A673 (cell line): ENCODE measurements around the gene SLC39A10. TPM values are rescaled to one million over a fixed set of nuclear protein-coding genes. Genes with fewer than 3 reads are reported as not detected.

Source experiments
- BruUV-seq: library from RNA; stranded (reverse); fragments of 400-500 nt; replicated peaks from 2 replicates; lab custom pipeline; 2021; lab: Mats Ljungman, UMichigan
- CTCF ChIA-PET: fragments of 300-600 bp; sonication (Branson Sonifier 250); formaldehyde crosslinking; loops from one replicate; lab custom pipeline; 2022; ENCODE audit warnings: antibody characterized with exemption; lab: Charles Lee
- POLR2A ChIA-PET: fragments of 300-600 bp; sonication (Branson Sonifier 250); formaldehyde crosslinking; loops from one replicate; lab custom pipeline; 2022; ENCODE audit warnings: antibody characterized with exemption; ENCODE audit not compliant: low non-redundant PET; lab: Charles Lee
- DNase-seq: peaks from one replicate; pipeline ENCODE4 v3.0.0-alpha.2; 2015; ENCODE audit warnings: low spot score
- H3K27ac ChIP-seq: fragments of 200-600 bp; sonication (generic); 2 replicates; pipeline ENCODE4 v1.5.1; 2016; ENCODE audit warnings: mixed run types, low read depth, mild to moderate bottlenecking, mixed read lengths, antibody characterized with exemption, low read length; ENCODE audit not compliant: poor library complexity, severe bottlenecking
- H3K27me3 ChIP-seq: fragments of 200-600 bp; sonication (generic); replicated peaks from 2 replicates; pipeline ENCODE4 v1.6.1; 2017; ENCODE audit warnings: mixed run types, low read depth, mild to moderate bottlenecking, mixed read lengths, antibody characterized with exemption, low read length; ENCODE audit not compliant: insufficient read depth, poor library complexity
- H3K36me3 ChIP-seq: fragments of 200-600 bp; sonication (generic); 2 replicates; pipeline ENCODE4 v1.6.1; 2016; ENCODE audit warnings: mixed run types, mild to moderate bottlenecking, mixed read lengths, antibody characterized with exemption, low read length; ENCODE audit not compliant: insufficient read depth, poor library complexity, severe bottlenecking
- H3K4me1 ChIP-seq: fragments of 200-600 bp; sonication (generic); 2 replicates; pipeline ENCODE4 v1.6.1; 2017; ENCODE audit warnings: mixed run types, mild to moderate bottlenecking, mixed read lengths, antibody characterized with exemption, low read length; ENCODE audit not compliant: insufficient read depth, poor library complexity, severe bottlenecking
- H3K4me3 ChIP-seq: fragments of 200-600 bp; sonication (generic); 2 replicates; pipeline ENCODE4 v1.5.1; 2016; ENCODE audit warnings: low read depth, mixed run types, mild to moderate bottlenecking, mixed read lengths, low read length; ENCODE audit not compliant: poor library complexity, severe bottlenecking
- H3K9me3 ChIP-seq: fragments of 200-600 bp; sonication (generic); 2 replicates; pipeline ENCODE4 v1.6.1; 2016; ENCODE audit warnings: mixed run types, low read depth, mild to moderate bottlenecking, mixed read lengths, antibody characterized with exemption, low read length; ENCODE audit not compliant: poor library complexity, severe bottlenecking
- EZH2 ChIP-seq: fragments of 200-600 bp; sonication (generic); IDR thresholded peaks from 2 replicates; pipeline ENCODE4 v1.6.1; 2017; ENCODE audit warnings: borderline replicate concordance, low read depth, mild to moderate bottlenecking, mixed read lengths, antibody characterized with exemption, low read length; ENCODE audit not compliant: poor library complexity, severe bottlenecking
- intact Hi-C: fragments of 100-400 bp; cut with micrococcal nuclease; formaldehyde crosslinking; loops from one replicate; pipeline ENCODE4 v1.10.0; 2022; ENCODE audit not compliant: unreplicated experiment
- total RNA-seq: library from RNA; stranded (reverse); gene quantifications from 2 replicates; pipeline ENCODE4 v1.2.3, GENCODE V29; 2021
- TF ChIP-seq, protein P1 (sequence below): fragments of 300-800, 200-600 bp; sonication (generic); conservative IDR thresholded peaks from 2 replicates; pipeline ENCODE4 v1.5.1; 2017; ENCODE audit warnings: low read depth, mild to moderate bottlenecking, antibody characterized with exemption, low read length, moderate library complexity, mixed read lengths

The SLC39A10 gene
- total RNA-seq, 1 experiment from 2014 or later: 42.3 TPM

DNA sequence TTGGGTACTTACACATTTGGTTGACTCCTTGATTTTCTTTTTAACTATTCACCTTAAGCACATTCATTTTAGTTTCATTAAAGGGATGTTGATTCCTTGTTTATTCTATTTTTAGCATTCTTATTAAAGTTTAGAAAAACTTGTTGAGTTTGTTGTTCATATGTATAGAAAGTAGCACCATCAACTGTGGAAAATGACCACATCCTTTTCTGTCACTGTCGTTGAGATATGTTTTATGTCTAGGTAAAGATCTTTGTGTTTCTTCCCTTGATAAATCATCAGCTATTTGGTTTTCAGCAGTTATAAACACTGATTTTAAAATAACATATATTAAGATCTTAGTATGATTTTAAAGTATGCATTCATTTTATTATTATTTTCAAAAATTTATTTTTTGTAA is 25.1 kb downstream of the SLC39A10 start:
- peaks cover 8% of the 10 kb centered on the region for H3K4me1 ChIP-seq
- no peaks in the 10 kb centered on the region for H3K27me3 ChIP-seq
- ChIA-PET CTCF (no interaction called here), POLR2A (no interaction called here)
- TF ChIP-seq, protein P1, sequence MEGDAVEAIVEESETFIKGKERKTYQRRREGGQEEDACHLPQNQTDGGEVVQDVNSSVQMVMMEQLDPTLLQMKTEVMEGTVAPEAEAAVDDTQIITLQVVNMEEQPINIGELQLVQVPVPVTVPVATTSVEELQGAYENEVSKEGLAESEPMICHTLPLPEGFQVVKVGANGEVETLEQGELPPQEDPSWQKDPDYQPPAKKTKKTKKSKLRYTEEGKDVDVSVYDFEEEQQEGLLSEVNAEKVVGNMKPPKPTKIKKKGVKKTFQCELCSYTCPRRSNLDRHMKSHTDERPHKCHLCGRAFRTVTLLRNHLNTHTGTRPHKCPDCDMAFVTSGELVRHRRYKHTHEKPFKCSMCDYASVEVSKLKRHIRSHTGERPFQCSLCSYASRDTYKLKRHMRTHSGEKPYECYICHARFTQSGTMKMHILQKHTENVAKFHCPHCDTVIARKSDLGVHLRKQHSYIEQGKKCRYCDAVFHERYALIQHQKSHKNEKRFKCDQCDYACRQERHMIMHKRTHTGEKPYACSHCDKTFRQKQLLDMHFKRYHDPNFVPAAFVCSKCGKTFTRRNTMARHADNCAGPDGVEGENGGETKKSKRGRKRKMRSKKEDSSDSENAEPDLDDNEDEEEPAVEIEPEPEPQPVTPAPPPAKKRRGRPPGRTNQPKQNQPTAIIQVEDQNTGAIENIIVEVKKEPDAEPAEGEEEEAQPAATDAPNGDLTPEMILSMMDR: no peak
- TF ChIP-seq EZH2: no peak
- H3K36me3 ChIP-seq: no peaks in the 10 kb centered on the region
- BruUV-seq: no TSS peak
- H3K4me3 ChIP-seq: no peak overlapping the region
- DNase-seq: no peak
- H3K9me3 ChIP-seq: no peaks in the 10 kb centered on the region
- no peak overlapping the region for H3K27ac ChIP-seq
- intact Hi-C loops: loop anchor here (5.0 kb wide), 1 partner anchor 385 kb away; the partner anchor contains the start of gene DNAH7

DNA sequence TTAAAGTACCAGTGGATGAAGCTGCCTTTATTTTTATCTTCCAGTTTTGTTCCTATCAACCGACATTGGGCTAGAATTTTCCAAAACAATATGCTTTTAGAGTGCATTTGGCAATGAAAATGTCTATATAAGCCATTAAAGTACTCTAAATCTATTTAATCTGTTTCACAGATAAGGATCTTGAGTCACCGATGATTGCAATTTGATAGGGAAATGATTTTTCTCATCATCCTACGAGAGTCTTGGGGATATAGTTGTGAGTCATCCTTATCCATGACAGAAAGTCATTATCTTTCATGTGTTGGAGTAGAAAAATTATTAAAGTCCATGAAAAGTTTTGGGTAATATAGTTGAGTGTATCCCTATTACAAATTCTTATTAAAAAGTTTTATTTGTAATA is 26.1 kb downstream of the SLC39A10 start:
- H3K4me3 ChIP-seq: no peak overlapping the region
- H3K9me3 ChIP-seq: no peaks in the 10 kb centered on the region
- ChIA-PET CTCF (no interaction called here), POLR2A (no interaction called here)
- no peaks in the 10 kb centered on the region for H3K27me3 ChIP-seq
- TF ChIP-seq EZH2: no peak
- TF ChIP-seq, protein P1: no peak
- DNase-seq: peak; percentile 62
- no peaks in the 10 kb centered on the region for H3K36me3 ChIP-seq
- BruUV-seq: no TSS peak
- peaks cover 8% of the 10 kb centered on the region for H3K4me1 ChIP-seq
- intact Hi-C loops: loop anchor here (5.0 kb wide), 1 partner anchor 384 kb away; the partner anchor contains the start of gene DNAH7
- H3K27ac ChIP-seq: no peak overlapping the region

GRCh38 chr2:195686564-195686963 is 29.5 kb downstream of the SLC39A10 start:
- ChIA-PET CTCF (no interaction called here), POLR2A (no interaction called here)
- Histone ChIP-seq H3K4me3 (no peak overlapping the region), H3K36me3 (no peaks in the 10 kb centered on the region), H3K9me3 (no peaks in the 10 kb centered on the region), H3K27ac (no peak overlapping the region), H3K27me3 (no peaks in the 10 kb centered on the region), H3K4me1 (peaks cover 8% of the 10 kb centered on the region)
- intact Hi-C loops: no loop called here
- TF ChIP-seq EZH2: no peak
- TF ChIP-seq, protein P1: no peak
- no peak for DNase-seq
- BruUV-seq: no TSS peak
